HG02840 (cell line): ENCODE data around the gene SLC38A6.

Source experiments
- ATAC-seq: cut with Tn5 transposase; IDR thresholded peaks from one replicate; pipeline ENCODE4 v1.9.1; 2021; ENCODE audit warnings: mild to moderate bottlenecking, moderate library complexity, moderate number of reproducible peaks; ENCODE audit not compliant: unreplicated experiment, low FRiP score

The SLC38A6 gene

GRCh38 chr14:60980811-60981632 lies at the start of gene SLC38A6, which contains the start of gene TRMT5:
SLC38A6 (plus strand) TSS chr14:60981245; CDS start chr14:60981278, 33 bp downstream.
TRMT5 (minus strand) TSS chr14:60981079; CDS start chr14:60980973, 106 bp downstream.
- ATAC-seq = peak; percentile 92

GRCh38 chr14:60933920-60934655 lies 47.0 kb upstream of the SLC38A6 start:
- ATAC-seq = no peak

GRCh38 chr14:60935319-60935718 lies 45.7 kb upstream of the SLC38A6 start:
- ATAC-seq = no peak

GRCh38 chr14:60943637-60944032 lies 37.4 kb upstream of the SLC38A6 start:
- no peak for ATAC-seq

GRCh38 chr14:60944204-60944603 lies 36.8 kb upstream of the SLC38A6 start:
- ATAC-seq = no peak

- no peak for ATAC-seq
Observed at GRCh38 chr14:60945984-60946383, 35.1 kb upstream of the SLC38A6 start.

- no peak for ATAC-seq
Observed at GRCh38 chr14:60946773-60947172, 34.3 kb upstream of the SLC38A6 start.

- ATAC-seq = no peak
Observed at GRCh38 chr14:60951776-60952435, 29.1 kb upstream of the SLC38A6 start.

GRCh38 chr14:60956202-60956601 lies 24.8 kb upstream of the SLC38A6 start:
- ATAC-seq = no peak

- no peak for ATAC-seq
Observed at GRCh38 chr14:60956632-60957031, 24.4 kb upstream of the SLC38A6 start.

GRCh38 chr14:60958146-60958545 lies 22.9 kb upstream of the SLC38A6 start:
- ATAC-seq = no peak

- ATAC-seq = no peak
Observed at GRCh38 chr14:60963761-60964160, 17.3 kb upstream of the SLC38A6 start.

GRCh38 chr14:60964904-60965303 lies 16.1 kb upstream of the SLC38A6 start:
- no peak for ATAC-seq

- no peak for ATAC-seq
Observed at GRCh38 chr14:60965402-60965801, 15.6 kb upstream of the SLC38A6 start.

- ATAC-seq = no peak
Observed at GRCh38 chr14:60968099-60968498, 12.9 kb upstream of the SLC38A6 start.

- no peak for ATAC-seq
Observed at GRCh38 chr14:60968671-60969070, 12.4 kb upstream of the SLC38A6 start.

GRCh38 chr14:60970146-60970545 lies 10.9 kb upstream of the SLC38A6 start:
- no peak for ATAC-seq

- no peak for ATAC-seq
Observed at GRCh38 chr14:60971271-60971670, 9.8 kb upstream of the SLC38A6 start.

GRCh38 chr14:60972295-60972694 lies 8.8 kb upstream of the SLC38A6 start:
- no peak for ATAC-seq

- no peak for ATAC-seq
Observed at GRCh38 chr14:60973070-60973469, 8.0 kb upstream of the SLC38A6 start.

GRCh38 chr14:60974090-60974651 lies 6.9 kb upstream of the SLC38A6 start:
- no peak for ATAC-seq
